ENCODE results near the gene OR8D1. TPM values are rescaled to one million over a fixed set of nuclear protein-coding genes. Genes with fewer than 3 reads are reported as not detected.
"Not testable (repeated sequence)": the region's sequence is repeated elsewhere in the genome, so short reads cannot be mapped to it uniquely, and the experiment has no call there.

Gene OR8D1
- total and polyA plus RNA-seq, 11 donors: not detected

GRCh38 chr11:124277804-124278203, 35.9 kb downstream of the OR8D1 start:
- TF ChIP-seq CTCF (IDR thresholded peaks at IDR 0.05): no peak
- TF ChIP-seq POLR2A (IDR thresholded peaks at IDR 0.05): no peak
- Histone ChIP-seq H3K36me3 (no peaks in the 10 kb centered on the region), H3K27ac (no peak overlapping the region), H3K27me3 (no peaks in the 10 kb centered on the region), H3K4me3 (no peak overlapping the region), H3K9me3 (peaks cover 0 to 24% (median under 1%) of the 10 kb centered on the region in 12 donors), H3K4me1 (no peaks in the 10 kb centered on the region)
- DNase-seq (no peak), ATAC-seq (no peak)
- intact Hi-C loops (cut with DNase I): no loop called here
- 72 to 79% (median 75%) methylated on average over 3 of the region's 3 CpGs for WGBS, 4 donors

GRCh38 chr11:124277207-124277606, 36.5 kb downstream of the OR8D1 start:
- no peaks in the 10 kb centered on the region for H3K27me3 ChIP-seq
- H3K9me3 ChIP-seq: peaks cover 0 to 19% (median 0%) of the 10 kb centered on the region in 12 donors
- no peaks in the 10 kb centered on the region for H3K4me1 ChIP-seq
- intact Hi-C loops (cut with DNase I): no loop called here
- ATAC-seq (no peak), DNase-seq (no peak)
- H3K36me3 ChIP-seq: no peaks in the 10 kb centered on the region
- H3K27ac ChIP-seq: no peak overlapping the region
- no peak overlapping the region for H3K4me3 ChIP-seq
- no peak for TF ChIP-seq POLR2A (IDR thresholded peaks at IDR 0.05)
- TF ChIP-seq CTCF (IDR thresholded peaks at IDR 0.05): no peak
- 79 to 86% (median 81%) methylated on average over 3 of the region's 3 CpGs for WGBS, 4 donors

- ATAC-seq: no peak
- H3K9me3 ChIP-seq: peaks cover 0 to 9% (median 0%) of the 10 kb centered on the region in 12 donors
- no peaks in the 10 kb centered on the region for H3K27me3 ChIP-seq
- H3K4me1 ChIP-seq: no peaks in the 10 kb centered on the region
- DNase-seq: no peak
- 35 to 65% (median 57%) methylated on average over 1 of the region's 1 CpG for WGBS, 4 donors
- no peaks in the 10 kb centered on the region for H3K36me3 ChIP-seq
- intact Hi-C loops (cut with DNase I): no loop called here
- no peak for TF ChIP-seq POLR2A (IDR thresholded peaks at IDR 0.05)
- TF ChIP-seq CTCF (IDR thresholded peaks at IDR 0.05): no peak
- no peak overlapping the region for H3K4me3 ChIP-seq
- no peak overlapping the region for H3K27ac ChIP-seq
Observed at GRCh38 chr11:124276081-124276480, 37.7 kb downstream of the OR8D1 start.

- Histone ChIP-seq H3K27me3 (no peaks in the 10 kb centered on the region), H3K27ac (no peak overlapping the region), H3K36me3 (no peaks in the 10 kb centered on the region), H3K4me3 (no peak overlapping the region), H3K4me1 (no peaks in the 10 kb centered on the region), H3K9me3 (no peaks in the 10 kb centered on the region)
- intact Hi-C loops (cut with DNase I): no loop called here
- no peak for ATAC-seq
- TF ChIP-seq POLR2A (IDR thresholded peaks at IDR 0.05) (no peak), CTCF (IDR thresholded peaks at IDR 0.05) (no peak)
- WGBS, 4 donors: 81 to 96% (median 84%) methylated on average over 2 of the region's 2 CpGs
- DNase-seq: no peak
Observed at GRCh38 chr11:124274000-124274399, 39.7 kb downstream of the OR8D1 start.

GRCh38 chr11:124270886-124271285, 42.9 kb downstream of the OR8D1 start:
- WGBS, 4 donors: 54 to 71% (median 66%) methylated on average over 7 of the region's 7 CpGs
- H3K4me1 ChIP-seq; DNase-seq; H3K9me3 ChIP-seq; ATAC-seq; H3K36me3 ChIP-seq; H3K4me3 ChIP-seq; intact Hi-C loops (cut with DNase I); H3K27ac ChIP-seq; H3K27me3 ChIP-seq: not testable (repeated sequence)

- H3K4me3 ChIP-seq; H3K9me3 ChIP-seq; intact Hi-C loops (cut with DNase I); H3K4me1 ChIP-seq; H3K27me3 ChIP-seq; DNase-seq; H3K36me3 ChIP-seq; H3K27ac ChIP-seq; ATAC-seq: not testable (repeated sequence)
- 67 to 72% (median 70%) methylated on average over 4 of the region's 4 CpGs for WGBS, 4 donors
Observed at GRCh38 chr11:124265041-124265440, 48.7 kb downstream of the OR8D1 start.
